Hair follicle dermal papilla cell (primary cell): ENCODE results near the gene FBXO33. TPM values are rescaled to one million over a fixed set of nuclear protein-coding genes. Genes with fewer than 3 reads are reported as not detected.

ENCODE experiments used
- total RNA-seq: library from RNA; depleted of rRNA; stranded (reverse); fragments of >200 nt; gene quantifications from 2 replicates; pipeline ENCODE4 v1.2.3, GENCODE V29; 2012

FBXO33 gene, protein sequence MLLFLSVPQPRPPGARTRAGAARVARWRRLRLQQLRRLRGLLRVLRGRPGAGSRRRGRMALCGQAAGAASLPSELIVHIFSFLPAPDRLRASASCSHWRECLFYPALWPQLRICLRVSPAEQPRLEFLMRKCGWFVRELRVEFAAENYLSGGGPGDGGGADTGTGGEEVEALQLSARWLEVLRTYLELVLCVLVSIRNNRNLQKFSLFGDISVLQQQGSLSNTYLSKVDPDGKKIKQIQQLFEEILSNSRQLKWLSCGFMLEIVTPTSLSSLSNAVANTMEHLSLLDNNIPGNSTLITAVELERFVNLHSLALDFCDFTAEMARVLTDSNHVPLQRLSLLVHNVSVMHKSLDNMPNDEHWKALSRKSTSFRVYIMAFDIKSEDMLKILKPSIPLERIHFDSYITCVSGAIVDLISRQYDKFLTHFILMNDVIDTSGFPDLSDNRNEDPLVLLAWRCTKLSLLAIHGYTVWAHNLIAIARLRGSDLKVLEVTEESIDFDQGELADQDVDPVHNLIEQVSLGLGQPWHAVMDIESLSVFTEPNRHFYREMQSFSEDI
- 17.1 and 19.6 TPM in 2 replicates for total RNA-seq

DNA sequence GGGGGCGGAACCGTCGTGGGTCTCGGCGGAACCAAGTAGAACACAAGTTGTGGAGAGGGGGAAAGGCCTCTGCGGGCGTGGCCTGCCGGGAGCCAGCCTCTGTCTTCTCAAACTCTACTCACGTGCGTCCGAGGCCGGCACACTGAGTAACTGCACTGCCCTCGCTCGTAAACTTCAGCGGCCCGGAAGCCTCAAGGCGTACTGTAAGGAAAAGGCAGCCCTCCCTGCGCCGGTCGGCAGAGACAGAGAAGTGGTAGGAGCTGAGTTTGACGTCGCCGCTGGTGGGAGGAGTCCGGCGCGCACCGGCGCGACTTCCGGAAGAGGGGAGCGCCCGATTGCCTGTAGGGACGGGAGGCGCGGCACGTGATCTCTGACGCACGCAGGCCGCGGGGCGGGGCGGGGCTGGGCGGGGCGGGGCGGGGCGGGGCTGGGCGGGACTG is at the start of gene FBXO33:
FBXO33 (minus strand) TSS at position 255 of the 440 bp plus-strand sequence. CDS start 271 bp downstream, outside the sequence.

Other genes with a start within 250 kb of the FBXO33 start
- gene MIA2, start 198.5 kb downstream of the FBXO33 start, total RNA-seq: 14.6 and 18.0 TPM in 2 replicates